ENCODE measurements around the gene HLA-F.

HLA-F gene

GRCh38 chr6:29764422-29765196, 41.4 kb downstream of the HLA-F start:
- DNase-seq, result no peak

- DNase-seq, result no peak
Measured at GRCh38 chr6:29769336-29769735, 46.1 kb downstream of the HLA-F start.

GRCh38 chr6:29770306-29770705, 47.1 kb downstream of the HLA-F start:
- DNase-seq, result no peak

- no peak for DNase-seq
Measured at GRCh38 chr6:29776684-29777083, 53.5 kb downstream of the HLA-F start.
